ENCODE results near the gene DUSP9. TPM values are rescaled to one million over a fixed set of nuclear protein-coding genes. Genes with fewer than 3 reads are reported as not detected.
"Not testable (repeated sequence)": the region's sequence is repeated elsewhere in the genome, so short reads cannot be mapped to it uniquely, and the experiment has no call there.

DUSP9 gene
- total and polyA plus RNA-seq, 8 donors, result 0.10 to 0.56 (median 0.23) TPM; not detected in 1

GRCh38 chrX:153696100-153696499 lies 49.1 kb downstream of the DUSP9 start:
- H3K27ac ChIP-seq, result no peak overlapping the region
- H3K9me3 ChIP-seq, result no peaks in the 10 kb centered on the region
- no peak overlapping the region for H3K4me3 ChIP-seq
- no peak for ATAC-seq
- H3K27me3 ChIP-seq, result no peaks in the 10 kb centered on the region
- H3K36me3 ChIP-seq, result peaks cover 0 to 30% of the 10 kb centered on the region in 2 donors
- no peak for TF ChIP-seq CTCF (IDR thresholded peaks at IDR 0.05)
- DNase-seq, result no peak
- intact Hi-C loops (cut with DNase I), result no loop called here
- no peaks in the 10 kb centered on the region for H3K4me1 ChIP-seq

GRCh38 chrX:153696538-153696937 lies 49.5 kb downstream of the DUSP9 start:
- H3K27ac ChIP-seq; DNase-seq; H3K4me3 ChIP-seq; ATAC-seq; H3K27me3 ChIP-seq; H3K9me3 ChIP-seq; H3K4me1 ChIP-seq; intact Hi-C loops (cut with DNase I): not testable (repeated sequence)
- H3K36me3 ChIP-seq, result peaks cover 0 to 34% of the 10 kb centered on the region in 2 donors

- H3K4me3 ChIP-seq; intact Hi-C loops (cut with DNase I); ATAC-seq; DNase-seq; H3K27me3 ChIP-seq; H3K4me1 ChIP-seq; H3K9me3 ChIP-seq; H3K27ac ChIP-seq: not testable (repeated sequence)
- H3K36me3 ChIP-seq, result peaks cover 0 to 41% of the 10 kb centered on the region in 2 donors
These were observed 50.2 kb downstream of the DUSP9 start for GRCh38 chrX:153696986-153697722.

- ATAC-seq (no peak), DNase-seq (no peak)
- intact Hi-C loops (cut with DNase I), result no loop called here
- TF ChIP-seq CTCF (IDR thresholded peaks at IDR 0.05), result no peak
- H3K4me3 ChIP-seq, result no peak overlapping the region
- H3K9me3 ChIP-seq, result no peaks in the 10 kb centered on the region
- H3K4me1 ChIP-seq, result no peaks in the 10 kb centered on the region
- H3K27me3 ChIP-seq, result no peaks in the 10 kb centered on the region
- H3K27ac ChIP-seq, result no peak overlapping the region
- H3K36me3 ChIP-seq, result peaks cover 0 to 51% of the 10 kb centered on the region in 2 donors
These were observed 51.2 kb downstream of the DUSP9 start for GRCh38 chrX:153697924-153698865.

- DNase-seq; H3K27me3 ChIP-seq; H3K4me1 ChIP-seq; H3K27ac ChIP-seq; ATAC-seq; H3K9me3 ChIP-seq; intact Hi-C loops (cut with DNase I); H3K4me3 ChIP-seq: not testable (repeated sequence)
- peaks cover 0 to 62% of the 10 kb centered on the region in 2 donors for H3K36me3 ChIP-seq
These were observed 52.3 kb downstream of the DUSP9 start for GRCh38 chrX:153699210-153699783.

- intact Hi-C loops (cut with DNase I); H3K27ac ChIP-seq; H3K9me3 ChIP-seq; ATAC-seq; DNase-seq; H3K4me1 ChIP-seq; H3K4me3 ChIP-seq; H3K27me3 ChIP-seq: not testable (repeated sequence)
- peaks cover 0 to 66% of the 10 kb centered on the region in 2 donors for H3K36me3 ChIP-seq
These were observed 52.9 kb downstream of the DUSP9 start for GRCh38 chrX:153699784-153700371.
